Hindlimb muscle (tissue), 1 donor: ENCODE results near the gene LAMB1. TPM values are rescaled to one million over a fixed set of nuclear protein-coding genes. Genes with fewer than 3 reads are reported as not detected.
"Not testable (repeated sequence)": the region's sequence is repeated elsewhere in the genome, so short reads cannot be mapped to it uniquely, and the experiment has no call there.

Source experiments
- DNase-seq: peaks from one replicate; pipeline ENCODE4 v3.0.0-alpha.2; 2013
- polyA plus RNA-seq: library from polyadenylated mRNA; unstranded; fragments of 120-200 nt; gene quantifications from one replicate; pipeline ENCODE4 v1.2.1, GENCODE V29; 2013; ENCODE audit not compliant: insufficient read length

Gene LAMB1
- polyA plus RNA-seq, 1 donor = 451 TPM

DNA sequence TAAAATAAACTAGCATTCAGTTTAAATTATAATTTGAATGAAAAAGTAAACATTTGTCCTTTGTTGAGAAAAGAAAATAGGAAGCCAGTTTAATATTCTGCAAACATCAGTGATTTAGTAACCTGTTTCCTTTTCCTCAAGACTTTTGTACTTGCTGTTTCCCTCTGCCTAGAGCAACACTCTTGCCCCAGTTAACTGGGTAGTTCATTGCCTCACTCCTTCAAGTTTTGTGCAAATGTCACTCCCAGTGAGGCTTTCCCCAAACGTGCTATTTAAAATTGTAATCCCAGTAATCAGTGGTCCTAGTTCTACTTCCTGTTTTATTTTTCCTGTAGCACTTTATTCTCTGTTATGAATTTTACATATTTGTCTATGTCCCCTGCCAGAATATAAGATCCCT is 88.1 kb downstream of the LAMB1 start:
- DNase-seq = no peak

DNA sequence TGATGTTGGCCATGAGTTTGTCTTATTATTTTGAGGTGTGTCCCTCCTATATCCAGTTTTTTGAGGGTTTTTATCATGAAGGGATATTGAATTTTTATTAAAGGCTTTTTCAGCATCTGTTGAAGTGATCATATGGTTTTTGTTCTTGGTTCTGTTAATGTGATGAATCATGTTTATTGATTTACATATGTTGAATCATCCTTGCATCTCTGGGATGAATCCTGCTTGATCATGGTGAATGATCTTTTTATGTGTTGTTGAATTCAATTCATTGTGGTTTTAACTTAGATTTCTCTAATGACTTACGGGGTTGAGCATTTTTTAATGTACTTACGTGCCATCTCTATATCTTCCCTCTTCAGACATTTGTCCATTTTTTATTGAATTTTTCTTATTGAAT is 89.1 kb downstream of the LAMB1 start:
- no peak for DNase-seq

DNA sequence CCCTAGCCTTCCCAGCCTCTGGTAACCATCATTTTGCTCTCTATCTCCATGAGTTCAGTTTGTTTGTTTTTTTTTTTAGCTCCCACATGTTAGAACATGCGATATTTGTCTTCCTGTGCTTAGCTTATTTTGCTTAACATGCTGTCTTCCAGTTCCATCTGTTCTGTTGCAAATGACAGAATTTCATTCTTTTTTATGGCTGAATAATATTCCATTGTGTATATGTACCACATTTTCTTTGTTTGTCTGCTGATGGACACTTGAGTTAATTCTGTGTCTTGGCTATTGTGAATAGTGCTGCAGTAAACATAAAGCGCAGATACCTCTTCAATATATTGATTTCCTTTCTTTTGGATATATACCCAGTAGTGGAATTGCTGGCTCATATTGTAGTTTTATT is 91.0 kb downstream of the LAMB1 start:
- no peak for DNase-seq

DNA sequence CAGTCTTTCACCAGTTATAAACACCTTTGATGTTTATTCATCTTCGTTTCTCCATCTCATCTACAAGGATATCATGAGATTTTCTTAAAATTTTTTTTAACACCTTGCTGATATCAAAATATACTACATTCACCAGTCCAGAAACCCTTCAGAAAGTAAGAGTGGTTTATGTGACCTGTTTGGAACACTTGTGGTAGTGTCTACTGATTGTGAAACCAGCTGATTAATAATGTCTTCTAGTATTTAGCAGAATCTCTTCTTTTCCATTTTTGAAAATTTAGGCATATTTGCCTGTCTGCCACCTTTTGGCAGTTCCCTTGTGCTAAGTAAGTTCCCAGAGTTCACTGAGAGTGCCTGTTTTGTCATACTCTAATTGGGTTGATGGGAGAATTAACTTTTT is 93.5 kb downstream of the LAMB1 start:
- DNase-seq = no peak

DNA sequence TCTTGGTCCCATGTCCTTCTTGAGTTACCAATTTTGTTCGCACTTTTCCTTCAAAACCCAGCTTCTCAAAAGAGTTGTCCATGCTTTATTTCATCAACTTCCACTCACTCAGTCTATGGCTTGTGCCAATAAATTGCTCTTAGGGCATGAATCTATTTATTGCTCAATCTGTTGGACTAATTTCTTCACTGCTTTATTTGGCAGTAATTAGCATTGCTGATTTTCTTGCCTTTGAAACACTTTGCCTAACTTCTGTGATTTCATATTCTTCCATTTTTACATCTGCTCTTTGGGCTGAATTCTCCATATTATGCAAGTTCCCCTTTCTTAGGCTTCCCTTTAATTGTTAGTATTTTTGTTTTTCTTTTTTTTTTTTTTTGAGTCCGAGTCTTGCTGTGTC is 95.2 kb downstream of the LAMB1 start:
- no peak for DNase-seq

DNA sequence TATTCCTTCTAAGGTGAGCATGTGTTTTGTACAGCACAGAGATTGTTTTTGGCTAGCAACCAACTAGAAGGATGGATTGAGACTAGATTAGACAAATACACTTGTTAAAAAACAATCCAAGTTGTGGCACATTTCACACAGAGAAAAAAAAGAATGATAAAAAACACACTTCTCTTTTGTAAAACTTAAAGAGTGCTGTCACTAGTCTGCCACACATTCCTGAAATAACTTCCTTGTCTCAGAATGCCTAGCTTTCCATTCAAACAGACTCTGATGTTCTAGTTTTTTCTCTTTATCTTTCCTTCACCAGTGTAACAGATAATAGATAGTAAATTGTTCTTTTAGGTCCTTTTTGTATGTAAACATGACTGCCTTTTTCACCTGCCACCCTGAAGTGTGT is 100.6 kb downstream of the LAMB1 start:
- DNase-seq = no peak

DNA sequence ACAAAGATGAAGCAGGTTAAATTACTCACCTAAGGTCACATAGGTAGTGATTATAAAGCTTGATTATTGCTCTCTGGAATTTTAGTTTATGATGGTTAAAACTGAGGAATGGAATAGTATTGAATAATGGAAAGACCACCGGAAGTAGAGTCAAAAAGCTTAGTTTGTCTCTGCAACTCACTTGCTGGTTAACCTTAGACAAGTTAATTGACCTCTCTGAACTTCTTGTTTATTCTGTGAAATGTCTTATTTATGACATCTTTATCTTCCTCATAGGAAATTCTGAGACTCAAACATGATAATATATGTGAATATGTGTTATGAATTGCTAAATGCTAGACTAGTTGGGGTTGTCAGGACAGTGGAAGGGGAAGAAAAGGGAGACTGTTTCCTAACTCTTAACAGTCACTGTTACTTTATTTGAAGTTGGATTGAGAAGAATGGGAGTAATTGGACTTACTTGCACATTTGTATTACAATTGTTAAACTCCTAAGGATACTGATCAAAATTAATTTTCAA is 102.4 kb downstream of the LAMB1 start:
- DNase-seq = no peak

DNA sequence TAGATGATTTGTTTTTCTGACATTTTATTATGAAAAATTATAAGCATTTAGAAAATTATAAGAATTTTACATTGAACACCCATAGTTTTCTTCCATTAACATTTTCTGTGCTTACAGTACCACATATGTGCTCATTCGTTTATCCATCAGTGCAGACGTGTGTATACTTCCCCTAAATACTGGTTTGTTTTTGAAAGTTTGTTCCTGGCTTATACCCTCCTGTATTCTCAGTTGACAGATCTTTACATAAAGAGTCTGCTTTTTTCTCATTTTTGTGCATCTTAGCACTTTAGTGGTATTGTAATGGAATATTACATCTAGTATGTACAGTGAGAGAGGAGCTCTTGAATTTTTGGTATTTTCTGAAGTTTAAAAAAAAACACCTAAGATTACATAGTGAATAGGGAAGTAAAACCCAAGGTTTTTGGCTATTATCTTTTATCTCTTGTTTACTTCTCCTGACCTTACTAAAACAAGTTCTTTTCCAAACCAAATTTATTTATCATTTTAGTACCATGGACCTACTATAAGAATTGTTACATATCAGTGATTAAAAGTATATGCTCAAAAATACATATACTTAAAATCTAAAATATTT is 103.9 kb downstream of the LAMB1 start:
- no peak for DNase-seq

DNA sequence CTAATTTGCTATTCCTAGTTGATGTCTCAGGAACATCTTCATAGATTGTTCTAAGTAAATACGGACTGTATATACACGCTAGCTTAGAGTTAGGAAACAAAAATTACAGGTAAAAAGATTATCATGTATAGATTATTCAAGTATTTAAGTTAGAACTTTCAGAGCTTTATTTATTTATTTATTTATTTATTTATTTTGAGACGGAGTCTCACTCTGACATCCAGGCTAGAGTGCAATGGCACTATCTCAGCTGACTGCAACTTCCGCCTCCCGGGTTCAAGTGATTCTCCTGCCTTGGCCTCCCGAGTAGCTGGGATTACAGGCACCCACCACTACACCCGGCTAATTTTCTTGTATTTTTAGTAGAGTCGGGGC is 110.6 kb downstream of the LAMB1 start:
- DNase-seq = not testable (repeated sequence)

DNA sequence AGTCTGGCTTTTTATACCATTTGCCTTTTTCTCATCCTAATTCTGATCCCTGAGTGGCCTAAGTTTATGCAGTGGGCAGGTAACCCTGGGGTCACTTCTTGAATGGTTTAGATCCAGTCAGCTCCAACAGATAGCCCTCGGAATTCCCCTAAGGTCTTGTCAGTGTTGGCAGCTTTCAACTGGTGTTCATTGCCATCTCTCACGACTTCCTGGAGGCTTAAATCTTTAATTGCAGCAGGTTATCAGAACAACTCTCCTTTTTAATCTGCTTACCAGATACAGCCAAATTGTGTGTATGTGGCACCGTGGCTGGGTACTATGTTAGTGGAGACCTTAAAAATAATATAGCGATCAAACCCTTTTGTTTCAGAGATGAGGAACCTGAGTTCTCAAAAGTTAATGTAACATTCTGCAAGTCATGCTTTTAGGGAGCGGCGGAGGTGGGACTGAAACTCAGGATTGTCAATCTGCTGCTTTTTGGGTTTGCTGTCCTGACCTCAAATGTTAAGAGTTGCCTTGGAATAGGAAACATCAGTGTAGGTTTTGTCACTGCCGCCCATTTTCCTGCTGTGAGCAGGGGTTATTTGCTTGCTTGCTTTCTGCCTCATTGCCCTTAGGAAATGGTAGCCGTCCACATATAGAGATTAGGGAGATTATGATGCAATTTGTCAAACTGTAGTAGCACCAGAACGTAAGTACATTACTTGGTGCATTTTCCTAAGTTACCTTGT is 111.2 kb downstream of the LAMB1 start:
- DNase-seq = no peak

DNA sequence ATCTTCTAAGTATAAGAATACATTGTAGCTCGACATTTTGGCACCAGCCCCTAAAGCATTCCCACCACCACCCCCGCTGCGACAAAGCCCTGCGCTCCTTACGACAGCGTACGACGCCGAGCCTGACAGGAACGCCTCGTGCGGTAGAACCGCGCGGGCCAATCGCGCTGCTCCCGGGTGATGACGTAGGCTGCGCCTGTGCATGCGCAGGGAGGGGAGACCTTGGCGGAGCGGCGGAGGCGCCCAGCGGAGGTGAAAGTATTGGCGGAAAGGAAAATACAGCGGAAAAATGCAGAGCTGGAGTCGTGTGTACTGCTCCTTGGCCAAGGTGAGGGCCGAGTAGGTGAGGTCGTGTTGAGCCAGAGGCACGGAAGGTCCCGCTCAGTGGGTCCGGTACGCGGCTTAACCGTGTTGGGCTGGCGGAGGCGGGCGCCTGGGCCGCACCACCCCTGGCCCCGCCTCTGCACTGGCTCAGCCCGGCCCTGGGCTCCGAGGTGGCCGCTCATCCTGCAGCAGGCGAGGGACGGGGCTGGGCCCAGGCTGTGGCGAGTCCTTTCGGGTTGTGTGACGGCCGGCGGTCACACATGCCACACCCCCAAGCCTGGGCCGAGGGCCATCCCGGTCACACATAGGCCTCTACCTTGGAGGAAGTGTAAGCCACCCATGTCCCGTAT is 111.9 kb downstream of the LAMB1 start, which contains the start of gene DLD:
DLD (plus strand) TSS at position 222 of the 674 bp plus-strand sequence; CDS start at position 290, 68 bp downstream.
- DNase-seq = peak; percentile 94

DNA sequence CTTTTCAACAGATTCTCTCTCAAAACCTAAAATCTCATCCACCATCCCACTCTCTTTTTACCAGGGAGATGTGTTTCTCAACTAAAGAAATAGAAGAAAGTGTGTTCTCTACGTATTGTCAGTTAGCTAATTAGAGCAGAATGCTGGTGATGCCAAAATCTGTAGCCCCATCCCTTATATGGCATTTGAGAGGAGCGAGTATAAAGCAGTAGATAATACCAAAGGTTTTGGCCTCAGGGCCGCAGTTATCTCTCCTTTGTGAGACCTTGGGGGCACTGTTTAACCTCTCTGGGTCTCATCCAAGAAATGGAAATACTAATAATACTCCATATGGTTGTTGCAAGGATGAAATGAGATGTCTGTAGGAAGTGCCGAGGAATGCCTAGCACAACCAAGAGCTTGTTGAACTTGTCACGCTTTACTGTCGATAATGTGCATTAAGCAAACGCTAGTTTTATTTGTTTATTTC is 112.4 kb downstream of the LAMB1 start:
- no peak for DNase-seq

DNA sequence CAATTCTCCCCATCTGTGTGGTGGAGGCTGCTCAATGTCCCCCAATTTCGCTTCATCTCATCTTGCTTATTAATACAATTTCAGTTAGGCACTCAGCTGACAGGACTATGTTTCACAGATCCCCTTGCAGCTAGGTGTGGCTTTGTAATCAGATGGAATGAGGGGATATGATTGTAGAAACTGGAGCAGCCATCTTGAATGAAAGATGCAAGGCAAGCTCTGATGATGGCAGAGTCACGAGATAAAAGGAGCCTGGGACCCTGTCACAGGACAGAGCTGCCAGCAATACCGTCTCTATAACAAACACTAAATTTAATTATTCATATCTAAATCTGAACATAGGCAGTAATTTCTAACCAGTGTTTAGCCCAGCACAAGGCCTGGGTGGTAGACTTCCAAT is 113.0 kb downstream of the LAMB1 start:
- DNase-seq = no peak

DNA sequence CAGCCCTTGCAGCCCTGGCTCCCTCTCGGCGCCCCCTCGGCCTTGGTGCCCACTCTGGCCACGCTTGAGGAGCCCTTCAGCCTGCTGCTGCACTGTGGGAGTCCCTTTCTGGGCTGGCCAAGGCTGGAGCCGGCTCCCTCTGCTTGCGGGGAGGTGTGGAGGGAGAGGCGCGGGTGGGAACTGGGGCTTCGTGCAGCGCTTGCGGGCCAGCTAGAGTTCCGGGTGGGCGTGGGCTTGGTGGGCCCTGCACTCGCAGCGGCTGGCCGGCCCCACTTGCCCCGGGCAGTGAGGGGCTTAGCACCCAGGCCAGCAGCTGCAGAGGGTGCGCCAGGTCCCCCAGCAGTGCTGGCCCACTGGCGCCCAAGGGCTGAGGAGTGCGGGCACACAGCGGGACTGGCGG is 115.1 kb downstream of the LAMB1 start:
- not testable (repeated sequence) for DNase-seq

DNA sequence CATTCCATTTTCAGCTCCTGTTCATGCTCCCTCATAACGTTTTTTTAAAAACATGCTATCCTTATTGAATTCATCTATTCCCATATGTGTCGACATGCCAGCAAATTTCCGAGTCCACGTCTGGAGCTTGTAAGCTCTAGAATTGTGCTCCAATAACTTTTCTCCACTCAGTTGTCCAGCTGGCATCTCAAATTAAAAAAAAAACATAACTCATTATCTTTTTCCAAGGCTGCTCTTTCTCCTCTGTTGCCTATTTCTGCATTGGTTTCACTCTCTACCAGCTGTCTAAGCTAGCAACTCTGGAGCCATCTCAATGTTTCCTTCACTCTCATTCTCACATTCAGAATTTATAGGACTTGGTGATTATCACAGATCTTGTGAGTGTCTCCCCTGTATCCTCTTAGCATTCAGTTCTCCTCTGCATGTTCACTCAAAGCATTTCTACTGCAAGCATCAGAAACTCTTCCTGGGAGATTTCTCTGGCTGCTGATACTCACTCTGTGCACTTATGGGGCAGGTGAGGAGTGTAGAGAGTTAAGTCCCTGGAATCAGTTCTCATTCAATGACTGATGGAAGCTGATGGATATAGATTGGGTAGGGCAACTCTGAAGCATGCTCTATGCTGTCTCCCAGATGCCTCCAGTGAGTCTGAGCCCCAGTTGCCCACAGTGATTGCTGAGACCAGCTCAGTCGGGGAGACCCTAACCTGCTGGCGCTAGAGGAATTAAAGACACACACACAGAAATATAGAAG is 118.7 kb downstream of the LAMB1 start:
- DNase-seq = no peak

DNA sequence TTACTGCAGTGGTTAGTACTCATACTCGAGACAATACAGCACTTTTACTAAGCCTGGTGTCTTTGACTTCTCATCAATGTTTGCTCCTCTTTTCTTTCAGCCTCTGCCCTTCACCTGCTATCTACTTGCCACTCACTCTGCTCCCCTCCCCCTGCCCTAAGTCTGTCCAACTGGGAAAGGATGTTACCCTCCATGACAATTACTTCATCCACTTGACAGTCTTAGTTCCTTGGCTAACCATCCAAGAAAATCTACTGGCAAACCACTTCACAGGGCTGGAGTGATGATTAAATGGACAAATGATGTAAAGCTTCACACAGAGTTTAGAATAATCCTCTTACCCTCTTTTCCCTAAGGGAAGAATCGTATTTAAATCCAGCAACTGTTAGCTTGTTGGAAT is 120.2 kb downstream of the LAMB1 start:
- no peak for DNase-seq

DNA sequence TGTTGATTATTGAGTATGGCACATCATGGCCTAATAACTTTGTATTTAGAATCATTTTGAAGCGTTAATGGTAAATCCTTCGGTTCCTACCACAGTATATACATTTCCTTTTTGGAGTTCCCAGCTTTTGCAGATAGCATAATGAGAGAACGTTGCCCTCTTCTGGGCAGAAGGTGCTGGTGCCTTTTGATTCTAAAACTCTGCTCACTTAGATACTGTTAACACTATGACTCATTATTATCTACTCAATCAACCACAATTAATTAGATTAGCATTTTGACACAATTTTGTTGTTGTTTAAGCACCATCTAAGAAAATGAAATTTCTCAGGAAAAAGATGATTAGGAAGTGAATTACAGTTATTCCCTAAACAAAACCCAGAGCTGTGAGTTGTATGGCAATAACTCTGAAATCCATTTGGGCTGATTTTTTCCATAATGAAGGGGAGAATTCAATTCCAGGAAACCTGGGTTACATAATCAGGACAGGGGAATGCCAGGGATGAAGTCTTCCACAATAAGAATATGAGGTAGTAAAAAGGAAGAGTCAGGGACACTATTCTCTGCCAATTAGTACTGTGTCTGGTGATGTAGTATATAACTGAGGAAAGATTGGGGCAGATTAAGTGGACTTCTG is 123.4 kb downstream of the LAMB1 start:
- DNase-seq = no peak

DNA sequence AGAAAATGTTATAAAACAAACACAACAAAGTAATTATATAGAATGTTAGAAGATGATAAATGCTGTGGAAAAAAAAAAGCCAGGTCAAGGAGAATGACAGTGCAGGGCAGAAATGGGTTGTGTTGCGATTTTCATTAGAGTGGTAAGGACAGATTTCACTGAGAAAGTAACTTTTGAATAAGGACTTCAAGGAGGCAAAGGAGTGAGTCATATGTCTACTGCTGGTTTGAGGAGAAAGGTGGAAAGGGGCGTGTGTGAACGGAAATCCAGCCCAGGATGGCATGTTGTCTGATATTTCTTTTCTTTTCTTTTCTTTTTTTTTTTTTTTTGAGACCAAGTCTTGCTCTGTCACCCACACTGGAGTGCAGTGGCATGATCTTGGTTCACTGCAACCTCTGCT is 124.3 kb downstream of the LAMB1 start:
- DNase-seq = no peak

DNA sequence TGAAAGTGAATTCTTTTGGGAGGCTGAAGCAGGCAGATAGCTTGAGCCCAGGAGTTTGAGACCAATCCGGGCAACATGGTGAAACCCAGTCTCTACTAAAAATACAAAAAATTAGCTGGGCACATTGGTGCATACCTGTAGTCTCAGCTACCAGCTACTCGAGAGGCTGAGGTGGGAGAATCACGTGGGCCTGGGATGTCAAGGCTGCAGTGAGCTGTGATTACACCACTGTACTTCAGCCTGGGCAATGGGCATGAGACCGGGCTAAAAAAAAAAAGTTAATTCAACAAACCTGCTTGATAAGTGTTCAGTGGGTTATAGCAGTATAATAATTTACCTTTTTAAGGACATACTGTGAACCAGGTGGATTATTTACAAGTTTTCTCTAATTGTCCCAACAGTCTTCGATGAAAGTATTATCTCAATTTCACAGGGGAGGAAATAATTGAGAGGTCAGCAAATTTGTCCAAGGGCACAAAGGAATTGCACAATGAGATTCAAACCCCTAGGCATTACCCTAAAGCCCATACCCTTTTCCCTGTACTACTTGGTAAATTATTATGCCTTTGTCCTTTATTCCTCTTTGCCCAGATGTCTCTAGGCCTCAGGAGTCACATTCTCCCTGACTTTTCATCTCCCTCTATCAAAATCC is 125.1 kb downstream of the LAMB1 start:
- DNase-seq = no peak

DNA sequence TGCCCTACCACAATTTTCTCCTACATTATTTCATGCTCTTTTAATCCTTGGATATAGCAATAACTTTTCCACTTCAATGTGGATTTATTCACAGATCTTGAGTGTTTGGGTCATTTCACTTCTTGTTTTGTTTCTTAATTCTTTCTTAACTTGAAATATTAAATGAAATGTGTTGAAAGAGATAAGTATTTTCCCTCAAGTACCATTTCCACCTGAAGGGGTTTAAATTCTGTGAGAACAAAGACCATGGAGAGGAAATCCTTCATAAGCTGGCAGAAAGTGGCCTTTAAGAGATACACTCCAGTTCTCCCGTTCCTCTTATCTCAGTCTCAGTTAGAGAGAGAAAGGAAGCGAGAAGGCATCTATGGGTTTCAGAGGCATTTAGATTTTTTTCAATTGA is 126.0 kb downstream of the LAMB1 start:
- no peak for DNase-seq

DNA sequence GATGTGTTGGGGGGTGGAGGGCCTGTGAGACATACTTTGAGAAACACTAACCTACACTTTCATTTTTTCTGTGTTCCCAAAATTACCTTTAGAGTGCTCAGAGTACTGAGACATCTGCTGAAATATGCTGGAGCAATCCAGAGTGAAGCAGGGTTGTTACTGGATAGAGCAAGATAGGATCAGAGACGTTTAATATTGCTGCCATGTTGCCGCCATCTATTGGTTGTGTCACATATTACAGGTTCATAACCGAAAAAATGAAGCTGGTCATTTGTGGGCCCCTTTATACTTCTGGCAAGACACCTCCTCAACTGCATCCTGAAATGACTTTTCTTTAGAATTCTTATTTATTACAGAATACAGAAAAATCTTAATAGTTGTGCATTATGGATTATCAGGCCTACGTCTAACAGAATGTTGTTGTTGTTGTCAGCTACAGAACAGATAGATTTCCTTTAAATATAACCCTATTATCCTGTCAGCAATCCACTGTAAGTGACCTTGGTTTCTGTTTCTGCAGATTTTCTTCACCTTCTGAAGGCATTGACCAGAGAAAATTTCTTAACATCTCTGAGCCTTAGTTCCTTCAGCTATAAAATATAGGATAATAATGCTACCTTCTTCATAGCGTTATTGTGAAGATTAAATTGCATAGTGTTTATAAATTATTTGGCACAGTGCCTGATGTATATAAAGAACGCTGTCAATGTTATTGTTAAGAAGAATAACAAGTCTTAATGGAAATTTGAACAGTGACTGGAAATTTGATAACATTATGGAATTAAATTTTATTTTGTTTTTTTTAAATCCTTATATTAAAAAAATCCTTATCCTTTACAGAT is 128.1 kb downstream of the LAMB1 start:
- peak; percentile 55 for DNase-seq
